GM08714 (cell line): ENCODE results near the gene CTNND2.
"Not testable (repeated sequence)": the region's sequence is repeated elsewhere in the genome, so short reads cannot be mapped to it uniquely, and the experiment has no call there.

ENCODE experiments used
- H3K4me3 ChIP-seq: fragments of 200-500 bp; sonication (Bioruptor generic); 2 replicates; pipeline ENCODE4 v1.5.1; 2014; ENCODE audit warnings: mild to moderate bottlenecking, low read length, inconsistent platforms
- ZNF274 ChIP-seq: IDR thresholded peaks from 2 replicates; pipeline ENCODE4 v1.6.1; 2012; ENCODE audit warnings: mild to moderate bottlenecking, low read depth, low read length

Gene CTNND2

DNA sequence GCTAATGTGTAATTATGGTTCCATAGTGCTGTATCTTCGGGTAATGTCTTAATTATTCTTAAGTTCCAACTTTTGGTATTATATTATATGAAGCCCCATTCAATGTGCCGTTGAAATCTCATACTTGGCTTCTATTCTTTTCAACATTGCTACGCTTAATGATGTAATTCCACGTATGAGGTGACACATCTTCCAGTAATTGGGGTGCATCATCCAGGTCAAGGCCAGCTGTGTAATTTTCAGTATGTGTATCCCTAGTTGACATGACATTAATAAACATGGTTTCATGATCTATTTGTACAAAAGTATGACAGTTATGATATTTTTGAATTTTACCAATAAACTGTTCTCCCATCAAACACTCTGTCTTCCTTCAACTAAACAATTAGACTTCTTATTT is 546.3 kb downstream of the CTNND2 start:
- no peak for TF ChIP-seq ZNF274
- no peak overlapping the region for H3K4me3 ChIP-seq

- no peak for TF ChIP-seq ZNF274
- no peak overlapping the region for H3K4me3 ChIP-seq
These were observed 548.8 kb downstream of the CTNND2 start for GRCh38 chr5:11355491-11355890.

GRCh38 chr5:11346336-11346735 is 557.9 kb downstream of the CTNND2 start:
- TF ChIP-seq ZNF274: no peak
- no peak overlapping the region for H3K4me3 ChIP-seq

DNA sequence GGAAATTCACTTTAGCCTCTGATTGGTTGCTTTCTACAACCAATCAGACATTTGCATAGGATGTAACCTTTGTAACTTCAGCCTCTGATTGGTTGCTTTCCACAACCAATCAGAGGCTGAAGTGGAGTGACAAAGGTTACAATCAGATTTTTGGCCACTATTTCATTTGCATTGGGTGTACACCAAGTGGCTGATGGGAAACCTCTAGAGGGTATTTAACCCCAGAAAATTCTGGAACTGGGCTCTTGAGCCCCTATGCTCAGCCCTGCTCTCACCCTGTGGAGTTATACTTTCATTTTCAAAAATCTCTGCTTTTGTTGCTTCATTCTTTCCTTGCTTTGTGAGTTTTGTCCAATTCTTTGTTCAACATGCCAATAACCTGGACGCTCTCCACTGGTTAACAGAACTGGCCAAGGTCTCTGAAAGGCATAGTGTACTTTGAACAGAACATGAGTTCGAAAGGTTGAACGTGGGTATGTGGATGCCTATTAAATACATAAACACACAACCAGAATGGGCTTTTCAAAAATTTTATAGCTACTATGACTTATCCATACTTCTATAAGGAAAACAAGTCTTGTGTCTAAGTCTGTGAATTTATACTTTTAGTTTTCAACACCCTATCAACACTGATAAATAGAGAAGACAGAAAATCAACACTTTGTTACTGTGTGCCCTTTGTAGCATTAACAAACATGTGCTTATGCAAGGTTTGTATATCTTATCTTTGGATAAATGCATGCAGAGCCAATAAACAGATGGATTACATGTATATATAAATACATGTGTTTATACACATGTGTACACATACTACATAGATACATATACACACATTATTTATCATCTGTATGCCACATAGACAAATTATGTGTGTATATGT is 568.1 kb downstream of the CTNND2 start:
- TF ChIP-seq ZNF274: no peak
- H3K4me3 ChIP-seq: no peak overlapping the region

GRCh38 chr5:11334404-11334803 is 569.8 kb downstream of the CTNND2 start:
- no peak for TF ChIP-seq ZNF274
- no peak overlapping the region for H3K4me3 ChIP-seq

- H3K4me3 ChIP-seq: no peak overlapping the region
- no peak for TF ChIP-seq ZNF274
These were observed 574.6 kb downstream of the CTNND2 start for GRCh38 chr5:11329679-11330078.

DNA sequence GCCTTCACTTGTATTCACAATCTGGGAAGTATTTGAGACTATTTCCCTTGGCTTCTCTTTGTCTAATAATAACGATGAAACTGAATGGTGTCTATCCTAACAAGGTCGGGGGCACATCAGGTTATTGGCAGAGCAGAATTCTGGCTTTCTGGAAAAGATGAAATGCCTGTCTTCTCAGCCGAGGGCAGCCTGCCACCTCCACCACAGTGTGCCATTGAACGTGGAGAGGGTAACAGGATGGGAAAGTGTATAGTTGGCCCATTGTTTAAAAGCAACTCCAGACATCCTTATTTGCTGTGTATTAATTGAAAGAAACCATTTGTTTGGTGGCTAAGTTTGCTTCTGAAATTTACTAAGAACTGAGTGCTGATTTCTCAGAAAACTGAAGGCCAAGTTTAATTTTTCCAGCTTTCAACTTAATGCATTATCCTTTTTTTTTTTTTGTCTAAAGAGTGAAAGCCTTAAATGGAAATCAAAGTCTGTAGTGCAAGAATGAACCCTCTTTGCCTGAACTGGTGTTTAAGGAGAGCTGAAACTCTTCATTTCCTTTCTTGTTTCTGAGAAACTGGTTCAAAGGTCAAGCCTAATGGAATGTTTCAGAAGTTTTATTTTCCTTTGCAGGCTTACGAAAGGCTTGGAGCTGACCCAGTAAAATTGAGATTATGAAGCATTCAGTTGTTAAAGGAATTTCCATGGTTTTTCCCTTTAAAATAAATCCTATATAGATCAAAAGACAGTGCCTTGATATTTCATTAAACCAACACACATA is 579.5 kb downstream of the CTNND2 start:
- no peak for TF ChIP-seq ZNF274
- no peak overlapping the region for H3K4me3 ChIP-seq

- TF ChIP-seq ZNF274: no peak
- no peak overlapping the region for H3K4me3 ChIP-seq
These were observed 580.5 kb downstream of the CTNND2 start for GRCh38 chr5:11323761-11324160.

- no peak overlapping the region for H3K4me3 ChIP-seq
- no peak for TF ChIP-seq ZNF274
These were observed 582.1 kb downstream of the CTNND2 start for GRCh38 chr5:11322133-11322532.

GRCh38 chr5:11319836-11320580 is 584.2 kb downstream of the CTNND2 start:
- TF ChIP-seq ZNF274: no peak
- H3K4me3 ChIP-seq: no peak overlapping the region

DNA sequence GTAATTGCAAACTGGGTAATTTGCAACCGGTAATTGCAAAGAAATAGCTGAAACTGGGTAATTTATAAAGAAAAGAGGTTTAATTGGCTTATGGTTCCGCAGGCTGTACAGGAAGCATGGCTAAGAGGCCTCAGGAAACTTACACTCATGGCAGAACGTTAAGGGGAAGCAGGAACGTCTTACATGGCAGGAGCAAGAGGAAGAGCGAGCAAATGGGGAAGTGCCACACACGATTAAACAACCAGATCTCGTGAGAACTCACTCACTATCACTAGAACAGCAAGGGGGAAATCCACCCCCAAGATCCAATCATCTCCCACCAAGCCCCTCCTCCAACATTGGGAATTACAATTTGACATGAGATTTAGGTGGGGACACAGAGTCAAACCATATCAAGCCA is 590.6 kb downstream of the CTNND2 start:
- H3K4me3 ChIP-seq: not testable (repeated sequence)

GRCh38 chr5:11311731-11312130 is 592.5 kb downstream of the CTNND2 start:
- TF ChIP-seq ZNF274: no peak
- H3K4me3 ChIP-seq: no peak overlapping the region

GRCh38 chr5:11311272-11311671 is 593.0 kb downstream of the CTNND2 start:
- no peak overlapping the region for H3K4me3 ChIP-seq
- TF ChIP-seq ZNF274: no peak

DNA sequence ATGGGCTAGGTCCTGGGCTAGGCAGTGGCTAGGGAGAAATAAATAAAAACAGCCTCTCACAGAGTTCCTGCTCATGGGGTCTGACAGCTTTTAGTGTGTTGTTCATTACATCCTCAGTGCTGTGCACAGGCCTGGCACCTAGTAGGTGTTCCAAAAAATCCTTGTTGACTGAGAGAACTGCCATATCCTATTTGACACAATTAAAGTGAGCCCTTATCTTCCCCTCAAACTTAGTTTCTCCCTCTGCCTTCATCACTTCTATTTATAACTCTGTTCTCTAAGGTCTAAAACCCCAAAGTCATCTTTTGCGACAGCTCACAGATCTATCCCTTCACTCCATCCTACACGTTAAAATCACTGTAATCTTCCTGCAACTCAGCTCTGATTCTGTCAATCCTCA is 594.1 kb downstream of the CTNND2 start:
- TF ChIP-seq ZNF274: no peak
- no peak overlapping the region for H3K4me3 ChIP-seq
